MM.1S (cell line): ENCODE data around the gene MAPK9.

Experiments
- CTCF ChIP-seq: fragments of 300-600 bp; sonication (generic); IDR thresholded peaks from 2 replicates; pipeline ENCODE4 v1.5.1; 2016; ENCODE audit warnings: antibody characterized with exemption, low read length, mixed read lengths
- EZH2 ChIP-seq: fragments of 300-600 bp; sonication (generic); optimal IDR thresholded peaks from 2 replicates; pipeline ENCODE3; 2017; ENCODE audit warnings: low read depth, mild to moderate bottlenecking, antibody characterized with exemption, low read length, mixed read lengths

GRCh38 chr5:180294411-180294810 lies 2.5 kb upstream of the MAPK9 start:
- TF ChIP-seq CTCF: no peak
- no peak for TF ChIP-seq EZH2
